A673 (cell line): ENCODE results near the gene PMVK.

Source experiments
- EZH2 ChIP-seq: fragments of 200-600 bp; sonication (generic); IDR thresholded peaks from 2 replicates; pipeline ENCODE4 v1.6.1; 2017; ENCODE audit warnings: borderline replicate concordance, low read depth, mild to moderate bottlenecking, mixed read lengths, antibody characterized with exemption, low read length; ENCODE audit not compliant: poor library complexity, severe bottlenecking
- TF ChIP-seq, protein P1 (sequence below): fragments of 300-800, 200-600 bp; sonication (generic); conservative IDR thresholded peaks from 2 replicates; pipeline ENCODE4 v1.5.1; 2017; ENCODE audit warnings: low read depth, mild to moderate bottlenecking, antibody characterized with exemption, low read length, moderate library complexity, mixed read lengths

DNA sequence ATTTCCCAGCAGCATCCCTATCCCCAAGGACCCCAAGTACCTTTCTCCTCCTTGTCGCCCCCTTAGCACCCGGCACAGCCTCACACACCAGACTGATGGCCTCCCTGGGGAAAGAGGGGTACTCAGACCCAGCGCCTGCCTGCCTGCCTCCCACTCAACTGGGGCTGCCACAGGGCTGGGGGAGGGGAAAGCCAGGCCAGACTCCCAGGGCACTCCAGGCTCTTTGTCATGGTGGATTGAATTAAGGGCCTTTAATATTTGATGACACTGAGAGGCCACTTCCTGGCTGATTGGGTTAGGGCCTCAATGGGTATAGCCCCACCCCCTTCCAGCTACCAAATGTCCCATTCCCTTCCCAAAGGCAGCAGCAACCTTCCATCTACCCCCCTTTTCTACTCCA, 32.2 kb upstream of the PMVK start:
- TF ChIP-seq, protein P1, sequence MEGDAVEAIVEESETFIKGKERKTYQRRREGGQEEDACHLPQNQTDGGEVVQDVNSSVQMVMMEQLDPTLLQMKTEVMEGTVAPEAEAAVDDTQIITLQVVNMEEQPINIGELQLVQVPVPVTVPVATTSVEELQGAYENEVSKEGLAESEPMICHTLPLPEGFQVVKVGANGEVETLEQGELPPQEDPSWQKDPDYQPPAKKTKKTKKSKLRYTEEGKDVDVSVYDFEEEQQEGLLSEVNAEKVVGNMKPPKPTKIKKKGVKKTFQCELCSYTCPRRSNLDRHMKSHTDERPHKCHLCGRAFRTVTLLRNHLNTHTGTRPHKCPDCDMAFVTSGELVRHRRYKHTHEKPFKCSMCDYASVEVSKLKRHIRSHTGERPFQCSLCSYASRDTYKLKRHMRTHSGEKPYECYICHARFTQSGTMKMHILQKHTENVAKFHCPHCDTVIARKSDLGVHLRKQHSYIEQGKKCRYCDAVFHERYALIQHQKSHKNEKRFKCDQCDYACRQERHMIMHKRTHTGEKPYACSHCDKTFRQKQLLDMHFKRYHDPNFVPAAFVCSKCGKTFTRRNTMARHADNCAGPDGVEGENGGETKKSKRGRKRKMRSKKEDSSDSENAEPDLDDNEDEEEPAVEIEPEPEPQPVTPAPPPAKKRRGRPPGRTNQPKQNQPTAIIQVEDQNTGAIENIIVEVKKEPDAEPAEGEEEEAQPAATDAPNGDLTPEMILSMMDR, result no peak
- TF ChIP-seq EZH2, result no peak
